PC-3 (cell line): ENCODE results near the gene ARMC12. TPM values are rescaled to one million over a fixed set of nuclear protein-coding genes. Genes with fewer than 3 reads are reported as not detected.

Source experiments
- ATAC-seq: fragments of 200-7000 bp; cut with Tn5 transposase; 2 replicates; pipeline ENCODE4 v1.9.1; 2020; ENCODE audit warnings: mild to moderate bottlenecking, moderate library complexity
- BruUV-seq: library from RNA; stranded (reverse); fragments of 400-500 nt; replicated peaks from 2 replicates; lab custom pipeline; 2021; lab: Mats Ljungman, UMichigan
- CTCF ChIA-PET: fragments of 300-600 bp; sonication (Branson Sonifier 250); formaldehyde crosslinking; loops from one replicate; lab custom pipeline; 2022; ENCODE audit warnings: antibody characterized with exemption; lab: Charles Lee
- POLR2A ChIA-PET: fragments of 300-600 bp; sonication (Branson Sonifier 250); formaldehyde crosslinking; loops from one replicate; lab custom pipeline; 2022; ENCODE audit warnings: antibody characterized with exemption; ENCODE audit not compliant: unreplicated experiment; lab: Charles Lee
- DNase-seq: peaks from one replicate; pipeline ENCODE4 v3.0.0-alpha.2; 2015
- H2AFZ ChIP-seq: fragments of 300-600 bp; sonication (generic); 2 replicates; pipeline ENCODE4 v1.6.0; 2016; ENCODE audit warnings: antibody characterized with exemption, low read length
- H3F3A ChIP-seq: fragments of 300-600 bp; sonication (generic); one replicate; pipeline ENCODE4 v1.6.0; 2017; ENCODE audit warnings: antibody characterized with exemption, low read length, control low read depth, mild to moderate bottlenecking; ENCODE audit not compliant: unreplicated experiment
- H3K27ac ChIP-seq: fragments of 300-600 bp; sonication (generic); 2 replicates; pipeline ENCODE4 v1.5.1; 2016; ENCODE audit warnings: mild to moderate bottlenecking, low read length
- H3K27me3 ChIP-seq: fragments of 300-600 bp; sonication (generic); 2 replicates; pipeline ENCODE4 v1.6.1; 2016; ENCODE audit warnings: low read length, mixed read lengths
- H3K36me3 ChIP-seq: fragments of 300-600 bp; sonication (generic); 2 replicates; pipeline ENCODE4 v1.6.1; 2016; ENCODE audit warnings: low read depth, mixed run types, low read length, mixed read lengths
- H3K4me1 ChIP-seq: fragments of 300-600 bp; sonication (generic); 2 replicates; pipeline ENCODE4 v1.5.1; 2016; ENCODE audit warnings: low read length; ENCODE audit not compliant: insufficient read depth
- H3K4me2 ChIP-seq: fragments of 300-600 bp; sonication (generic); 2 replicates; pipeline ENCODE4 v1.6.0; 2016; ENCODE audit warnings: low read length
- H3K4me3 ChIP-seq: fragments of 300-600 bp; sonication (generic); 2 replicates; pipeline ENCODE4 v1.5.1; 2016; ENCODE audit warnings: mild to moderate bottlenecking, low read length, mixed read lengths
- H3K79me2 ChIP-seq: fragments of 300-600 bp; sonication (generic); 2 replicates; pipeline ENCODE4 v1.6.1; 2017; ENCODE audit warnings: low read length, mixed read lengths
- H3K9ac ChIP-seq: fragments of 300-600 bp; sonication (generic); 2 replicates; pipeline ENCODE4 v1.6.0; 2016; ENCODE audit warnings: mild to moderate bottlenecking, low read length
- H3K9me2 ChIP-seq: fragments of 300-600 bp; sonication (generic); replicated peaks from 2 replicates; pipeline ENCODE4 v1.6.1; 2016; ENCODE audit warnings: mixed run types, low read length, mixed read lengths
- H3K9me3 ChIP-seq: fragments of 300-600 bp; sonication (generic); 2 replicates; pipeline ENCODE4 v1.6.1; 2016; ENCODE audit warnings: low read length, mixed read lengths
- H4K20me1 ChIP-seq: fragments of 300-600 bp; sonication (generic); 2 replicates; pipeline ENCODE4 v1.6.1; 2016; ENCODE audit warnings: low read length, mixed read lengths
- CTCF ChIP-seq: fragments of 300-600 bp; sonication (generic); conservative IDR thresholded peaks from 2 replicates; pipeline ENCODE4 v1.5.1; 2017; ENCODE audit warnings: antibody characterized with exemption, low read depth, mild to moderate bottlenecking, low read length
- EZH2 ChIP-seq: fragments of 300-600 bp; sonication (generic); IDR thresholded peaks from one replicate; pipeline ENCODE4 v1.6.1; 2017; ENCODE audit warnings: antibody characterized with exemption, mild to moderate bottlenecking, low read length; ENCODE audit not compliant: unreplicated experiment
- EZH2phosphoT487 ChIP-seq: fragments of 300-600 bp; sonication (generic); IDR thresholded peaks from 2 replicates; pipeline ENCODE4 v1.6.1; 2018; ENCODE audit warnings: mild to moderate bottlenecking, antibody characterized with exemption, low read length, borderline replicate concordance
- intact Hi-C: fragments of 100-400 bp; cut with micrococcal nuclease; formaldehyde crosslinking; loops from 2 replicates; pipeline ENCODE4 v1.9.0; 2023
- total RNA-seq: library from RNA; depleted of rRNA; stranded (reverse); fragments of >200 nt; gene quantifications from 2 replicates; pipeline ENCODE4 v1.2.3, GENCODE V29; 2014

The ARMC12 gene
- total RNA-seq, 1 experiment from 2014 or later, result not detected

- ChIA-PET CTCF (interaction anchor here (0.6 kb wide), 2 partner anchors 201 to 232 kb away, joined by 3 to 7 read pairs; no protein-coding TSS in a partner anchor), POLR2A (interaction anchor here (0.6 kb wide), 2 partner anchors 21 to 85 kb away, joined by 3 to 4 read pairs; no protein-coding TSS in a partner anchor)
- Histone ChIP-seq H3K27me3 (no peaks in the 10 kb centered on the region), H4K20me1 (no peaks in the 10 kb centered on the region), H3K9me3 (no peaks in the 10 kb centered on the region), H3F3A (no peaks in the 10 kb centered on the region), H3K4me2 (peak overlapping the region; percentile 33), H3K27ac (peak overlapping the region; percentile 16; the same call in 1 of the 2 replicates), H3K9ac (no peak overlapping the region), H2AFZ (peak overlapping the region; percentile 49), H3K4me3 (no peak overlapping the region), H3K4me1 (peaks cover 6% of the 10 kb centered on the region; the same call in 1 of the 2 replicates), H3K79me2 (no peaks in the 10 kb centered on the region), H3K36me3 (no peaks in the 10 kb centered on the region), H3K9me2 (no peaks in the 10 kb centered on the region)
- DNase-seq, result peak; percentile 76
- intact Hi-C loops, result loop anchor here (10.0 kb wide), 1 partner anchor 200 kb away; no protein-coding TSS in a partner anchor
- BruUV-seq, result no TSS peak
- TF ChIP-seq EZH2phosphoT487, result no peak
- TF ChIP-seq CTCF, result peak; percentile 30; the same call in 1 of the 2 replicates
- peak; percentile 94 for ATAC-seq
Measured at GRCh38 chr6:35754452-35755277, 17.8 kb downstream of the ARMC12 start.

DNA sequence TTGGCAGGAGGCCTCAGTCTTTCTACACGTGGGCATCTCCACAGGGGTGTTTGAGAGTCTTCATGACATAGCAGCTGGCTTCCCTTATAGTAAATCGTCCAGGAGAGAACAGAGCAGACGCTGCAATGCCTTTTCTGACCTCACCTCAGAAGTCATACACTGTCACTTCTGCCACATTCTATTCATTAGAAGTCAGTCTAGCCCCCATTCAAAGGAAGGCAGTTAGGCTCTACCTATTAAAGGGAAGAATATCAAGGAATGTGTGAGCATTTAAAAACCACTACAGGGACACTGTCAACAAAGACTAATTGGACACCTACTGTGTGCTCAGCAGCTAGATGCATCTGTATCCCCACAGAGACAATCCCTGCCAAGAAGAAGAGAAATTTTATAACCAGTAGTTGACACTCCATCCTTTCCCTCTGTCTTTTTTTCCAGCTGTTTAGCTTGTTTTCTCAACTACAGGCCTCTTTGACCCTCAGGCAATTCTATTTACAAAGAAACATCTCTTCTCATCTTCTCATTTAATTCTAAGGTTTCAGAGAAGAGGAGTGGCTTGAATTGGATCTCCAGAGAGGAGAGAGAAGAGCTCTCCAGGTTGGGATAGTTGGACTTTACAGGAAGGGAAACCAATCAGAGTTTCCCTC, 18.6 kb downstream of the ARMC12 start:
- no peak for ATAC-seq
- H3K4me3 ChIP-seq, result no peak overlapping the region
- BruUV-seq, result no TSS peak

More for the DNA sequence above, 18.6 kb downstream of the ARMC12 start:
- Histone ChIP-seq H3F3A (no peaks in the 10 kb centered on the region), H3K9me3 (no peaks in the 10 kb centered on the region), H3K4me2 (no peak overlapping the region), H3K27me3 (0 out of 2 replicates have a peak, but pooled peaks cover 1% of the 10 kb centered on the region), H4K20me1 (no peaks in the 10 kb centered on the region), H3K4me1 (peaks cover 6% of the 10 kb centered on the region; the same call in 1 of the 2 replicates), H3K79me2 (no peaks in the 10 kb centered on the region), H3K36me3 (no peaks in the 10 kb centered on the region), H3K9me2 (no peaks in the 10 kb centered on the region), H3K27ac (no peak overlapping the region), H3K9ac (no peak overlapping the region), H2AFZ (peak overlapping the region; percentile 49; the same call in 1 of the 2 replicates)
- ChIA-PET CTCF (no interaction called here), POLR2A (interaction anchor here (0.6 kb wide), 1 partner anchor 21 kb away, joined by 4 read pairs; no protein-coding TSS in a partner anchor)
- TF ChIP-seq EZH2 (no peak), EZH2phosphoT487 (no peak), CTCF (no peak)
- DNase-seq, result no peak
- intact Hi-C loops, result loop anchor here (10.0 kb wide), 1 partner anchor 199 kb away; no protein-coding TSS in a partner anchor
